Measurements from ENCODE around the gene RAD50. TPM values are rescaled to one million over a fixed set of nuclear protein-coding genes. Genes with fewer than 3 reads are reported as not detected.

The RAD50 gene
- polyA plus RNA-seq, 1 of the 3 experiments (the other 2 are of a cell fraction) = 20.0 TPM

- POLR2A ChIA-PET = no interaction called here
- Histone ChIP-seq H3K36me3 (replicated peaks in 1 of 2; ENCODE audit: control insufficient read depth in 1 of 2, insufficient read depth in 2 of 2, low read length in 1 of 2) (peaks cover 59 to 86% of the 10 kb centered on the region in 2 experiments), H3K4me1 (ENCODE audit: control insufficient read depth in 1 of 2, insufficient read depth in 2 of 2, low read depth in 1 of 2, low read length in 1 of 2) (no peaks in the 10 kb centered on the region), H3K79me2 (ENCODE audit: insufficient read depth) (no peaks in the 10 kb centered on the region), H3F3A (replicated peaks; ENCODE audit: insufficient read depth) (no peaks in the 10 kb centered on the region), H3K27me3 (ENCODE audit: insufficient read depth) (no peaks in the 10 kb centered on the region), H4K20me1 (ENCODE audit: insufficient read depth) (no peaks in the 10 kb centered on the region), H3K9me3 (no peaks in the 10 kb centered on the region), H3K4me2 (no peak overlapping the region), H2AFZ (ENCODE audit: low read depth) (no peak overlapping the region), H3K4me3 (ENCODE audit: low read depth in 2 of 2, low read length in 1 of 2) (no peak overlapping the region), H3K9me2 (no peaks in the 10 kb centered on the region), H3K9ac (no peak overlapping the region), H3K27ac (ENCODE audit: low read depth in 2 of 2, low read length in 1 of 2) (no peak overlapping the region; a peak in 1 of 4 replicates)
- no peak for DNase-seq
- 95% methylated on average over 2 of the region's 2 CpGs for WGBS (ENCODE audit: low lambda C conversion rate)
- CTCF ChIA-PET = interaction anchor here (0.7 to 1.2 kb wide), 3 partner anchors 9 to 114 kb away, joined by 3 to 4 read pairs (median 3); no protein-coding TSS in a partner anchor
- TF ChIP-seq YY1 (IDR thresholded peaks at IDR 0.05; ENCODE audit: low read depth) (no peak), RAD21 (IDR thresholded peaks at IDR 0.05; ENCODE audit: low read length) (no peak), REST (IDR thresholded peaks at IDR 0.05; ENCODE audit: low read depth, low read length) (no peak), EP300 (IDR thresholded peaks at IDR 0.05; ENCODE audit: borderline replicate concordance in 1 of 2, low read depth in 1 of 2, low read length in 1 of 2) (no peak), ZBTB33 (IDR thresholded peaks at IDR 0.05; ENCODE audit: borderline replicate concordance, low read depth) (no peak), USF1 (IDR thresholded peaks at IDR 0.05; ENCODE audit: borderline replicate concordance, low read depth) (no peak), CTCF (IDR thresholded peaks at IDR 0.05) (no peak), JUND (IDR thresholded peaks at IDR 0.05) (no peak), RCOR1 (IDR thresholded peaks at IDR 0.05; ENCODE audit: low read length) (no peak), ELF1 (IDR thresholded peaks at IDR 0.05) (no peak), PBX3 (IDR thresholded peaks at IDR 0.05) (no peak)
These were observed 82.9 kb downstream of the RAD50 start for GRCh38 chr5:132639706-132640130.
